Brain microvascular endothelial cell (primary cell): Measurements from ENCODE around the gene ZYG11A.
"Not testable (repeated sequence)": the region's sequence is repeated elsewhere in the genome, so short reads cannot be mapped to it uniquely, and the experiment has no call there.

Experiments used
- DNase-seq: peaks from one replicate; pipeline ENCODE4 v3.0.0-alpha.2; 2020
- H3K27ac ChIP-seq: fragments of 250-450 bp; sonication (Bioruptor Pico); 2 replicates; pipeline ENCODE4 v1.5.1; 2020; ENCODE audit warnings: mild to moderate bottlenecking, moderate library complexity
- H3K27me3 ChIP-seq: fragments of 250-450 bp; sonication (Bioruptor Pico); replicated peaks from 2 replicates; pipeline ENCODE4 v1.5.1; 2020; ENCODE audit warnings: mild to moderate bottlenecking
- H3K36me3 ChIP-seq: fragments of 250-450 bp; sonication (Bioruptor Pico); replicated peaks from 2 replicates; pipeline ENCODE4 v1.5.1; 2020; ENCODE audit warnings: mild to moderate bottlenecking
- H3K4me3 ChIP-seq: 2 replicates; pipeline ENCODE4 v1.5.1; 2011; ENCODE audit warnings: low read depth, mild to moderate bottlenecking, control low read depth, low read length, moderate library complexity
- in situ Hi-C: cut with HindIII; loops from 2 replicates; pipeline ENCODE4 v1.10.0; 2017; ENCODE audit warnings: low sequenced_read_pairs, low pct_ligation_motif_present
- TF ChIP-seq, protein P1 (sequence below): IDR thresholded peaks from 2 replicates; pipeline ENCODE4 v1.5.1; 2011; ENCODE audit warnings: low read depth, mild to moderate bottlenecking, moderate library complexity, low read length, control low read depth, inconsistent platforms; ENCODE audit errors: missing control alignments

The ZYG11A gene

DNA sequence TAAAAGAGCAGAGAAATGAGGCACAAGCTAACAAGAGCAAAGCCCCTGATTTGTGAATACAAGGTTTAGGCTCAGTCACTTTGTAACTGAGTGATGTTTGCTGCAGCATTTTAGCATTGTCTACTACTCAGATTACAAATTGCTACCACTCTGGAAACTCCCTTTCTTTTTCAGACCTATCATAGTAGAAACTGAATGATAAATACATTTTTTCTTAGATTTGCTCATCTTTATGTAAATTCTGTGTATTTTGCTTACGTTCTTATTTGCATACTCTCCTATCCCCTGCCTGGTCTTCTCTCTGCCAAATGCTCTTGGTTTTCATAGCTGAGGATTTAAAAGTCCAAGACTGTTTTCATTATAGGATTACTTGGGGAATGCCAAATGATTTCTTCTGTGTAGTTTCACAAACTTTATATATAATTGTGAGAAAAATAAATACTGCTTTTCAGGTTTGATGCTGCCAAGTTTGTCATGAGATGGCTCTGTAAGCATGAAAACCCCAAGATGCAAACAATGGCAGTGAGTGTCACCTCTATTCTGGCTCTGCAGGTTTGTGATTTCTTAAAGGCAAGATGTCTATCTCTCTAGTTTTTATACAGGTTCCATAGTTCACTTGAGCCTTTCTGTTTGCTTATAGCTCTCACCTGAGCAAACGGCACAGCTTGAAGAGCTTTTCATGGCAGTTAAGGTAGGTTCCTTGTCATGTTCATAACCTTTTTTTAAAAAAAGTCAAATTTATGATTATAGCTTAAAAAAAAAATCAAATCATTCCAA, 24.7 kb downstream of the ZYG11A start:
- TF ChIP-seq, protein P1, sequence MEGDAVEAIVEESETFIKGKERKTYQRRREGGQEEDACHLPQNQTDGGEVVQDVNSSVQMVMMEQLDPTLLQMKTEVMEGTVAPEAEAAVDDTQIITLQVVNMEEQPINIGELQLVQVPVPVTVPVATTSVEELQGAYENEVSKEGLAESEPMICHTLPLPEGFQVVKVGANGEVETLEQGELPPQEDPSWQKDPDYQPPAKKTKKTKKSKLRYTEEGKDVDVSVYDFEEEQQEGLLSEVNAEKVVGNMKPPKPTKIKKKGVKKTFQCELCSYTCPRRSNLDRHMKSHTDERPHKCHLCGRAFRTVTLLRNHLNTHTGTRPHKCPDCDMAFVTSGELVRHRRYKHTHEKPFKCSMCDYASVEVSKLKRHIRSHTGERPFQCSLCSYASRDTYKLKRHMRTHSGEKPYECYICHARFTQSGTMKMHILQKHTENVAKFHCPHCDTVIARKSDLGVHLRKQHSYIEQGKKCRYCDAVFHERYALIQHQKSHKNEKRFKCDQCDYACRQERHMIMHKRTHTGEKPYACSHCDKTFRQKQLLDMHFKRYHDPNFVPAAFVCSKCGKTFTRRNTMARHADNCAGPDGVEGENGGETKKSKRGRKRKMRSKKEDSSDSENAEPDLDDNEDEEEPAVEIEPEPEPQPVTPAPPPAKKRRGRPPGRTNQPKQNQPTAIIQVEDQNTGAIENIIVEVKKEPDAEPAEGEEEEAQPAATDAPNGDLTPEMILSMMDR = no peak
- in situ Hi-C loops = no loop called here
- no peak overlapping the region for H3K4me3 ChIP-seq
- H3K27ac ChIP-seq = no peak overlapping the region
- DNase-seq = no peak
- H3K36me3 ChIP-seq = no peaks in the 10 kb centered on the region
- H3K27me3 ChIP-seq = no peaks in the 10 kb centered on the region

DNA sequence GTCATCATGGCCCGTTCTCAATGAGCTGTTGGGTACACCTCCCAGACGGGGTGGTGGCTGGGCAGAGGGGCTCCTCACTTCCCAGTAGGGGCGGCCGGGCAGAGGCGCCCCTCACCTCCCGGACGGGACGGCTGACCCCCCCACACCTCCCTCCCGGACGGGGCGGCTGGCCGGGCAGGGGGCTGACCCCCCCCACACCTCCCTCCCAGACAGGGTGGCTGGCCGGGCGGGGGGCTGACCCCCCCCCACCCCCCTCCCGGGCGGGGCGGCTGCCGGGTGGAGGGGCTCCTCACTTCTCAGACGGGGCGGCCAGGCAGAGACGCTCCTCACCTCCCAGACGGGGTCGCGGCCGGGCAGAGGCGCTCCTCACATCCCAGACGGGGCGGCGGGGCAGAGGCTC, 27.2 kb downstream of the ZYG11A start:
- H3K27ac ChIP-seq, H3K27me3 ChIP-seq, H3K4me3 ChIP-seq, H3K36me3 ChIP-seq, in situ Hi-C loops, DNase-seq: not testable (repeated sequence)

DNA sequence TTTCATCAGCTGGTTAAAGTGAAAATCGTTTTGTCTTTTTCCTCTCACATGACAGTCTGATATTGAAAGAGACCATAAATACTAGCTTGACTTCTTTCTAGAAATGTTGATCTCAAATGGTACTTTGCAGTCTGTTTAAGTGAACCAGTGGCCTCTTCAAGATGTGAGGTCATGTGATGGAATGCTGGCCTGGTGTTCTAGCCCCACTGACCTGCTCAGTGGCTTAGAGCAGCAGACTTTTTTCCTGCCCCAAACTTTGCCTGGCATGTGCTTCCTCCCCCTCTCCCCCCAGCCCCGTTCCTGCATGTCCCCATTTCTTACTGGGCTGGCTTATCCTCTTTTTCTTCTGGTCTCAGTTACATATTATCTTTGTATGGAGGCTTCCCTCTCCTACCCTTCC, 34.3 kb downstream of the ZYG11A start:
- Histone ChIP-seq H3K36me3 (no peaks in the 10 kb centered on the region), H3K27me3 (no peaks in the 10 kb centered on the region), H3K27ac (no peak overlapping the region), H3K4me3 (no peak overlapping the region)
- in situ Hi-C loops = no loop called here
- no peak for DNase-seq
- TF ChIP-seq, protein P1 = no peak

DNA sequence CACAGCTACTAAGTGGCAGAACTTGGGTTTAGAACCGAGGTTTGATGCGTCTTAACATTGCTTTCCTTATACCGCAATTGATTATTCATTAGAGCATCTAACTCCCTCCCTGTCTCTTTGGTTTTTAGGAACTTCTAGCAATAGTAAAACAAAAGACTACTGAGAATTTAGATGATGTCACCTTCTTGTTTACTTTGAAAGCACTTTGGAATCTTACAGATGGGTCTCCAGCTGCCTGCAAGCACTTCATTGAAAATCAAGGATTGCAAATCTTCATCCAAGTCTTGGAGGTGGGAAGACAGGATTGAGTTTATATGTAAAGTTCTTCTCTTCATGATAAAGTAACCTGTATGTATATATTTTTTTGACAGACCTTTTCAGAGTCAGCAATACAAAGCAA, 35.0 kb downstream of the ZYG11A start:
- Histone ChIP-seq H3K27ac (no peak overlapping the region), H3K27me3 (no peaks in the 10 kb centered on the region), H3K4me3 (no peak overlapping the region), H3K36me3 (no peaks in the 10 kb centered on the region)
- TF ChIP-seq, protein P1 = no peak
- no peak for DNase-seq
- in situ Hi-C loops = no loop called here

DNA sequence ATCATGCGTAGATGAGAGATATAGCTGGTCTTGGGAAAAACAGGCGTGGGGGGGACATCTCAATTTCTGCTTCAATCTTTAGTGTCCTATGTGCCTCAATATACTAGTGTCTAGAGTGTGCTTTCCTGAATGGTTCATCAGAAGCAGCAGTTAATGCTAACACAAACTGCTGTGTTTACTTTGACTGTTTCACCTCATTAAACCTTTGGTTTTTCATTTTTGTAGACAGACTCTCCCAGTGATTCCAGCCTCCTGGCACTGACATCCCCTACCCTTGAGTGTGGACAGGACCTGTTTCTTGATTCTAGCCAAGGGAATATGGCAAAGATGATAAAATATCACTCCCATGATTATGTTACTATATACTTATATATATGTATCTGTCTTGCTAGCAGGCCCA, 37.6 kb downstream of the ZYG11A start:
- TF ChIP-seq, protein P1 = no peak
- Histone ChIP-seq H3K27ac (no peak overlapping the region), H3K36me3 (no peaks in the 10 kb centered on the region), H3K4me3 (no peak overlapping the region), H3K27me3 (no peaks in the 10 kb centered on the region)
- in situ Hi-C loops = no loop called here
- no peak for DNase-seq

DNA sequence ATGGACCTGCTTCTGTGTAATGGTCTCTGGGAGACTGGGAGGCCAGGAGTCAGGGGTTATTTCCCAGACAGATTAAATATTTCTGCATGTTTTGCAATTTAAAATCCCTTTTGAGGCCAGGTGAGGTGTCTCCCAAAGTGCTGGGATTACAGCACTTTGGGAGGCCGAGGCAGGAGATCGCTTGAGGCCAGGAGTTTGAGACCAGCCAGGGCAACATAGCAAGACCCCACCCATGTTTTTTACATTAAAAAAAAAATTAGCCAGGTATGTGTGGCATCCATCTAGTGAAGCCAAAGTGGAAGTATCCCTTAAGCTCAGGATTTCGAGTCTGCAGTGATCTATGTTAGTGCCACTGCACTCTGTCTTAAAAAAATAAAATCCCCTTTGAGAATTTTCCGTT, 44.9 kb downstream of the ZYG11A start:
- H3K27me3 ChIP-seq = no peaks in the 10 kb centered on the region
- H3K4me3 ChIP-seq = no peak overlapping the region
- no peak overlapping the region for H3K27ac ChIP-seq
- no peak for DNase-seq
- H3K36me3 ChIP-seq = no peaks in the 10 kb centered on the region
- TF ChIP-seq, protein P1 = no peak
- in situ Hi-C loops = no loop called here
